OCI-M2 (cell line): ENCODE measurements around the gene SPTBN2.

Source experiments
- DNase-seq: peaks from one replicate; lab custom pipeline; 2025; ENCODE audit not compliant: unreplicated experiment; lab: John Stamatoyannopoulos, UW

SPTBN2 gene

DNA sequence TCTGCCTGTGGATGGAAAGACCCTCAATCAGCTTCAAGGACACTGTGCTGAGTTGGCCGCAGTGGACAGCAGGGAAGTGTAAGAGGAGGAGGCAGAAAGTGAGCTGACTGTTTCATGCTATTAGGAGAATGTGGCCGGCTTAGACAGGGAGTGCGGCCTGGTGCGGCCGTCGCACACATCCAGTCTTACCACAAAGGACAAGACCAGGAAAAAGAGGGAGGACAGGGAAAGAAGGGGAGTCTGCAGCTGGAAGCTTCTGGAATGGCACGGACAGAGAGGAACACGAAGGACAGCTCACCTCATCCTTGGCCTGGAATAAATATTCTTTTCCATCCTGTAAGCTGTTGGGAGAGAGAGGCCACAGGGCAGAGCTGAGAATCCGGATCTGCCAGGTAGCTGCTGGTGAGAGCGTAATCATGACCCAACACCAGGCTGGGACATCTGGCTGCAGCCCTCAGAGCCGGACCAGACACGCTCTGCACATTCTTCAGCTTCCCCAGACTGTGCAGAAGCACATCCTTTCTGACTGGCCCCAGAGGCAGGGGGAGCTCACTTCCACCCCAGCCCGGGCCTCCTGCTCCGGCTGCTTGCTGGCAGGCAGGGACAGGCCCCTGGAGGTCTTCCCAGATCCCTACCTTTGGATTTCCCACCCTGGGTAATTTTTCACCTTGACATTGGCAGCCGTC is 42.8 kb downstream of the SPTBN2 start:
- no peak for DNase-seq

DNA sequence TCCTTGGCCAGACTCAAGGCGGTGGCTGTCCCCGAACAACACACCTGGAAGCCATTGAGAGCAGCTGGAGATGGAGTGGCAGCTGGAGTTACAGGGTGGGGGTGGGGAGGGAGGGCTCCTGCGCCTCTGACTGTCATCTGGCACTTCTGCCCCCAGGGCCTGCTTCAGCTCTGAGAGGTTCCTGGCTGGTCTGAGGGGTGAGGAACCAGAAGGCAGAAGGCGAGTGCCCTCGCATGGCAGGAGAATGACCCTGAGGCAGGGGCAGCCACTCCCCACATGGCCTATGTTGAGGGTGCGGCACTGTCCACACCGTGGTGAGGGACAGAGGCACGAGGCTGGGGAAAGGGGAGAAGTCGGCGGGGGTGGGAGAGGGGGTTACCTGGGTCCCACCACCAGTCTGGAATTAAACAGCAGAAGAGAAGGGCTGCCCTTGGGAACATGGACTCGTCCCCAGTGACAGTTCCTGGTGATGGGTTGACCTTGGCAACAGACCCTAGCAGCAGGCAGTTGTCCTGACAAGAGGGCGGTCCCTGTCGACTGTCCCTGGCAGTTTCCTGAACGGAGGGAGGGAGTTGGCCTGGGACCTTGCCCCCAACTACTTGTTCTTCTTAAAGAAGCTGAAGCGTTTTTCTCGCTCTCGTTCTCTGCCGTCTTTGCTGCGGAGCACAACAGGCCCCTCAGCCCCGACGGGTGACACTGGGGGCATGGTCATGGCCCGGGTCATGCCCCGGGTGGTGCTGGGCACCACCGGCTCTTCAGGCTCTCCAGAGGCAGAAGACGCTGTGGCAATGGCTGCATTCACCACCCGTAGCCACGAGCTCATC is 43.5 kb downstream of the SPTBN2 start:
- DNase-seq: no peak

DNA sequence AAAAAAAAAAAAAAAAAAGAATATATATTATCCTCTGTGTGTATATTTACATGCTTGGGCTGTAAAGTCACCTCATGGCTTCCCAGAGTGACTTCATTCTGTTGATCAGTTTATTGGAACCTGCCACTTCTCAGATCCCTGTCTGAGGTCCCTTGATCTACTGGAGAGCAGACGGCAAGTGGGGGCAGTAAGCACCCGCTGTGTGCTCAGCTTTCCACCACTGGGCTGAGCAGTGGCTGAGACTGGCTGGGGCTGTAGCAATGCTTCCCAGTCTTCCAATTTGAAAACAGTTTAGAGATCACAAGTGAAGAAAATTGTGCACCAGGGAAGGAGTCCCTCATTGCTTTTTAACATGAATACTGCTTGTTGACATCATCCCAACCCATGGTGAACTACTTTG is 44.4 kb downstream of the SPTBN2 start:
- DNase-seq: no peak

DNA sequence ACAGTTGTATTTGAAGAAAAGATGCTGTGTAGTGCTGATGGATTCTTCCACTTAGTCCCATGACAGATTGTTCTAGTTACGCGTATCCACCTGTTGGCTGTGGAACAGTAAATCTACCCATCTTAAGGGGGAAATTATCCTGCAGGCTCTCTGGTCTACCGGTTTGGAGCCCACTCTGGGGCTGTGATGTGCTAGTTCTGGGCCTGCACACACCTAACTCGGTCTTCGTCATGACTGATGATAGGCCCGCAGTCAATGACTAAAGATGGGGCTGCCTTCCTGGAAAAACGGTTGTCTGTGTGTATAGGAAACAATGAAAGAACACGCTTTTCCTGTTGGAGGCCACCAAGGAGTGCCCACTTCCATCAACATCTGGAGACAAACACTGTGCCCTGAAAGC is 45.1 kb downstream of the SPTBN2 start:
- no peak for DNase-seq

DNA sequence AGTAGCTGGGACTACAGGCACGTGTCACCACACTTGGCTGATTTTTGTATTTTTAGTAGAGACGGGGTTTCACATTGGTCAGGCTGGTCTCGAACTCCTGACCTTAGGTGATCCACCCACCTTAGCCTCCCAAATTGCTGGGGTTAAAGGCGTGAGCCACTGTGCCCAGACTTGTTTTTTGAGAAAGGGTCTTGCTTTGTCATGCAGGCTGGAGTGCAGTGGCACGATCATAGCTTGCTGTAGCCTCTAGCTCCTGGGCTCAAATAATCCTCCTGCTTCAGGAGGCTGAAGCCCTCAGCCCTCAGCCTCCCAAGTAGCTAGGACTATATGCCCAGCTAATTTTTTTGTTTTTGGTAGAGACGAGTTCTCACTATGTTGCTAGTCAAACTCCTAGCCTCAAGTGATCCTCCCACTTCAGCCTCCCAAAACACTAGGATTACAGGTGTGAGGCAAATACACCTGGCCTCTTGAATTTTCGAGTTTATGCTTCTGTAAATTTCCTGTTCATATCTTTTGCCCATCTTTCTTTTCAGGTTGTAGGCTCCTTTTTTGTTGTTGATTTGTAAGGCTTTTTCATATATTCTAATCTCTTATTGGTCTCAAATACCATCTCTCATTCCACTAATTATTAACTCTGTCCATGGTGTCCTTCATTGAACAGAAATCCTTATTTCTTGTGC is 47.9 kb downstream of the SPTBN2 start:
- DNase-seq: no peak

DNA sequence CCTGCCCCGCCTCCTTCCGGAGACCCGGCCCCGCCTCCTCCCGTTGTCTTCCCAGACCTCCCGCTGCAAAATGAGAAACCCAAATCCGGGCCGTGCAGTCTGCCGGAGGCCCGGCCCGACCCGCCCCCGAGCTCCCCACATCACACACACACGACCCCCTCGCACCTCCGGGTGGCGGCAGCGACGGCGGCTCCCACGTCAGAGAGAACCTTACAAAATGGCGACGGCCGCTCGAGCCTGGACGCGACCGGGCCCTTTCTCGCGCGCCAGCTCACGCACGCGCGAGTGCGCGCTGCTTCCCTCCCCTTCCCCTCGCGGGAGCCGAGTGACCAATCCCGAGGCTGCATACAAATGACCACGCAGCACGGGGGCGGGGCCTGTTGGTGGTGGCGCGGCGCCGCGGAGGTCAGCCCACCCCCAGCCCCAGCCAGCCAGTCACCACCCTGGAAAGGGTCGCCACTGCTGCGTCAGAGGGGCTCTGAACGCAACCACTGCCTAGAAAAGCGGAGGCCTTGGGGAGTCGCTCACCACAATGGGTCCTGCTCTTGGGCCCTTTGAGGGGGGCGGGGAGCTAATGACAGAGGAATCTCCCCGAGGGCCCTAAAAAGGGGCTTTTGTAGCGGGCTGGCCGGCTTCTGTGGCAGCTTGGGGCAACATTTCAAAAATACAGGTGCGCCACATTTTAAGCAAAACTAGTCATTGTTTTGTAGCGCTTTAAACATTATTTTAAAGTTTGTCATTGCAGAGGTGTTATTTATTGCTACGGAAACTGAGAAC is 51.2 kb downstream of the SPTBN2 start, which contains the start of gene RBM4B:
TSS of gene RBM4B (minus strand) at position 289 of the 777 bp plus-strand sequence. CDS start 808 bp downstream, outside the sequence.
- DNase-seq: peak; percentile 48

DNA sequence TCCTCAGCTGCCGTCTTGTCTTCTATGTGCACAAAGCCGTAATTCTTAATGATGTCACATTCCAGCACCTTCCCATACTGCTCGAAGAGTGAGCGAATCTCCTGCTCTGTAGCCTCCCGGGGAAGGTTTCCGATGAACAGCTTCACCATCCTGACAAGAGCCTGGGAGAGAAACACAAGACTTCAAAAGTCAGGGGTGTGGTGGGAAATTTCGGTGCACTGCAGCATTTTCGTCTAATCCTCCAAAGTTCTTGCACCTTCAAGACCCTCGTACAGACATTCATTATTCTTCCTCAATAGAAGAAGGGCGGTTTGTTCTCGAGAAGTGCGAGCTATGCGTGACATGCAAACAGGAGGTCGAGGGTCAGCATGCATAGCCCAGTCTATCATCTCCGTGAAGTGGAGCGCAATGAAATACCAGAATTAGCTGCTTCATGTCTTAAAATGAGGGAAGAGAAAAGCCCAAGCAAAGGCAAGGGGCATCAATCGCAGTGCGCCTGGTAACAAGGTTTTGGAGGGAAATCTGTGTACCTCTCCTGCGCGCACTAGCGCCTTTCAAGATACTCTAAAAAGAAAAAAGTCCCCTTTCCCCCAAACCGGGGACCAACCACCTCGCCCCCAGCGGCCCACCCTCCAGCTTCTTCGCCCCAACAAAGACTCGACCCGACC is 52.0 kb downstream of the SPTBN2 start:
- DNase-seq: no peak

DNA sequence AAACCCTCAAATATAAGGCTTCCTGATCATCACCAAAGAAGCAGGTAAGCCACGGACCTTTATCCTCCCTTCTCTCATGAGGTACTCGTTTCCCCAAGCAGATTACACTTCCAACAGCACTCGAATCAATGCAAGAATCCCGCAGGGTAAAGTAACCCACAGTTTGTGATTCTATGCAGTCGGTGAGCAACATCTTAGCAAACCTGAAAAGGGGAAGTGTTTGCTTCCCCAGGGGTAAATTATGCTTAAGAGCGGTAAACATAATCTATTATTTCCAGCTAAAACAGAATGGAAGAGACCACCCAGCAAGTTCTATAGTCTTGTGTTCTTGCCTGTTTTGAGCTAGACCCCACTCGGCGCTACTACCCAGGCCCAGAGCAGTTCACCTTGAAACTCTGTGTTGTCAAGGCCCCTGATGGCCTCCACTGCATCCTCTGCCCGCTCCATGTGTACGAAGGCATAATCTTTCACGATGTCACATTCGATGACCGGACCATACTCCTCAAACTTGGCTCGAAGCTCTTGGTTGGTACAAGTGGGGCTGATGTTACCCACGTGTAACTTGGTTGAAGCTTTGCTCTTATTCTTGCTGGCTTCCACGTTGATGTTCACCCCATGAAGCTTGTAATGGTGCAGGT is 52.6 kb downstream of the SPTBN2 start:
- no peak for DNase-seq

DNA sequence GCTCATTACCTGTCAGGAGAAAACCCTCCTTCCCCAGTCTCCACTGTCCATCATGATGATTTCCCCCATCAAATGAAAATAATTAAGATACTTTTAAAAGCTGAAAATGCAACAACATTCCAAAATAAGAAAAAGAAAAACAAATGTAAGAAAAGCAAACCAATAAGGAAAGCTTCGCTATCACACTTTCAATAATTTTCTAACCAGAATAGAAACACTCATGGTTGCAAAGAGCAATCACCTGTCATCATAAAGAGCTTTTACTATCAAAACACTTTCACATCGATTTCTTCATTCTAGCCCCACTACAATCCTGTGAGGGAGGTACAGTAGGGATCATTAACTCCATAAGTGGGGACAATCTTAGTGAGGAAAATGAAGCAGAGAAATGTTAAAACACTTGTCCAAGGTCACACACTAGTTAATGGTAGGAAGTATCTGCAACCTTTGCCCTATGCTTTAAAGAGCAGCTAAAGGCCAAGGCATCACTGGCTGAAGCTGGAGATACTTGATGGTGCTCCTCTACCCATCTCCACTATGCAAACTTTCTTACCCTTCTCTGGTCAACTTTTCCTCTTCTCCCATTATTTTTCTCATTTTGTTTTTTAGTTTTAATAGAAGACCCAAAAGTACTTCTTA is 53.9 kb downstream of the SPTBN2 start:
- DNase-seq: no peak

DNA sequence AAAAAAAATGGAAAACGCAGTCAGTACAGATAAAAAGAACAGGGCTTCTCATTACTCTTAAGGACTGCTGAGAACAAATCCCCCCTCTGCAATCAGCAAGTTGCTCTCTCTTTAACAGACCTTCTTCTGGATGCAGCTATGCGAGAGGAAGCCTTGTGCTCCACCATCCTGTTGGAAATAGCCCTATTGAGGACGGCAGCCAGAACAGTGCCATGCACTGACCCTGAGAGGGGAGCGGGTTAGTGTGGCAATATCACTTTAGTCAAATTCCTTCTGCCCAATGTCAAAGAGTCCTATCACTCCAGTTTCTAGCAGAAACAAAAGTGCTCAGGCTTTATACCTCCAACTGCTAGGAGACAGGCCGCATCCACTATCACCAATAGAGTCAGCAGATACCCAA is 58.2 kb downstream of the SPTBN2 start:
- no peak for DNase-seq

DNA sequence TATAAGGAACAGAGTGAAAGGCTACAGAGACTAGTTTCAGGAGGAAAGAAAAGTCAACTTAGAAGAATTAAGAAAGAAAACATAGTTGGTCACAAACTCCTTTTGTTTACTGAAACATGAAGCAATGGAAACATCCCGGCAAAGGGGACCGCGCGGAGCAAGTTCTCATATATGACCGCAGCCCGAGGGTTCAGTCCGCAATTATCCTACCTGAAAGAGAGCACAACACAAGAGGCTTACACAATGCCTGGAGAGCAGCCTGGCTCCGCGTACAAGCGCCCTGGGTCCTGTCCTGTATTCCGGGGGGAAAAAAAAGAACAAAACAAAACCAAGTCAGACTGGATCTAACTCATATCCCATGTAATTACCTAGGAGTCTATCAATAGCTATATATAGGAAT is 63.6 kb downstream of the SPTBN2 start:
- DNase-seq: no peak

DNA sequence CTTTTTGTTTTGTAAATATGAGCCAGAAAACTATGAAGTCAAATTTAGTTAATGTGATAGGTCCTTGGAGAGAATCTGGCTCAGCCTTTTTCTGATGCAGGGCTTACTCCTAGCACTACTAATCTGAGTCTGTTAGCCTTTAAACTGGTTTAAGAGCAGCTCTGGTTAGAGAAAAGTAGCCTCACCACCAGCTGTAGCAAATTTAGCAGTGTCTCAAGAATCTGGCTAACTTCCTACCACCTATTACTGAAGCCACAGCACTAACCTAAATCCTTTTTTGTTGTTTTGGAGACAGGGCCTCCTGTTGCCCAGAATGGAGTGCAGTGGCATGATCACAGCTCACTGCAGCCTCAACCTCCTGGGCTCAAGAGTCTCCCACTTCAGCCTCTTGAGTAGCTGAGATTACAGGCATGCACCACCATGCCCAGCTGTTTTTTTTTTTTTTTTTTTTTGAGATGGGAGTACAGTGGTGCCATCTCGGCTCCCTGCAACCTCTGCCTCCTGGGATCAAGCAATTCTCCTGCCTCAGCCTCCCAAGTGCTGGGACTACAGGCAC is 65.2 kb downstream of the SPTBN2 start:
- no peak for DNase-seq

DNA sequence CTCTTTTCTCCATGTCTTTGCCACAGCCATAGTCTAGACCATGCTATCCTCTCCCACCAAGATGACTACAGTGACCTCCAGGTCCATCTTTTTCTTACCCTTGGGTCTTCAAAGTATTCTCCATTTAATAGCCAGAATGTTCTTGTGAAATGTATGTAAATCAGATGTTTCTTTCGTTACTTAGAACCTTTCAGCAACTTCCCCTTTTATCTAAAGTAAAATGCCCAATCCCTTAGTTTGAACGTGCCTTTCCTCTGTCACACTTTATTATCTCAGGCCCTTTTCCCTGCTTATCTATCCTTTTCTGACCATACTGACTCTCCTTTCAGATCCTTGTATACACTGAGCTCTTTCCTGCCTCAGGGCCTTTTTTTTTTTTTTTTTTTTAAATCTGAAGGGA is 69.3 kb downstream of the SPTBN2 start:
- no peak for DNase-seq

DNA sequence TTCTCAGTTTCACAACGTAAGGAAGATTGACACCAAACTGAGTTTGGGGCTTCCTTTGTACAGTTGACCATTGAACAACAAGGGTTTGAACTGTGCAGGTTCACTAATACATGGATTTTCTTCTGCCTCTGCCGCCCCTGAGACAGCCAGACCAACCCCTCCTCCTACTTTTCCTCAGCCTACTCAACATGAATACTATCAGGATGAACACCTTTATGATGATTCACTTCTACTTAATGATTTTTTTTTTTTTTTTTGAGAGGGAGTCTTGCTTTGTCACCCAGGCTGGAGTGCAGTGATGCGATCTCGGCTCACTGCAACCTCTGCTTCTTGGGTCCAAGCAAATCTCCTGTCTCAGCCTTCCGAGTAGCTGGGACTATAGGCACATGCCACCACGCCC is 75.9 kb downstream of the SPTBN2 start:
- DNase-seq: no peak

DNA sequence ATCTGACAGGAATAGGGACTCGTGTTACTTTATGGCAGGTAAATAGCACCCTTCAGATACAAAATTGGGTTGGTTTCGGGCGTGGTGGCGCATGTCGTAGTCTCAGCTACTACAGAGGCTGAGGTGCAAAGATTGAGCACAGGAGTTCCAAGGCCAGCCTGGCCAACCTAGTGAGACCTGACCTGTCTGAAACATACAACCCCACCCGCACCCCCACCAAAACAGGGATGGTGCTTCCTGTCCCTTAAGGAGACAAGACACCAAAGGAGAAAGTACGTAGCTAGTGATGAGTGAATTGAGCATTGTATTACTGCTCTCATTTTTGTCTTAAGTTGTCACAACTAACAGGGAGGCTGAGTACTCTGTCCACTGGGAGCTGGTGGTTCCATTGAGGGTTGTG is 76.4 kb downstream of the SPTBN2 start:
- no peak for DNase-seq

DNA sequence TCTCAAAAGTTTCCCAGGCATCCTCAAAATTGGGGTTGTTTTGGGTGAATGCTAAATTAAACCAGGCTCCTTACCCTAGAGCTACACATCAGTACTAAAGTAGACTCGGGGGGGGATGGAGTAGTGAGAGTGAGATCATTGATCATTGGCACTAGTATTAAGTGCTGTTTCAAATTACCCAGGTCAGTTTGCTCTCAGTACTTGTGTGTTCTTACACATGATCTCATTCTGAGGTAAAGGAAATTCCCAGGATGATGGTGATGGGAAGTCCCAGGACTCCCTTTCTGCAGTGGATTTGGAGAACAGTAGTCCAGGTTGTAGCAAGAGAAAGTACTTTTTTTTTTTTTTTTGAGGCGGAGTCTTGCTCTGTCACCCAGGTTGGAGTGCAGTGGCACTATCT is 78.0 kb downstream of the SPTBN2 start:
- DNase-seq: no peak

DNA sequence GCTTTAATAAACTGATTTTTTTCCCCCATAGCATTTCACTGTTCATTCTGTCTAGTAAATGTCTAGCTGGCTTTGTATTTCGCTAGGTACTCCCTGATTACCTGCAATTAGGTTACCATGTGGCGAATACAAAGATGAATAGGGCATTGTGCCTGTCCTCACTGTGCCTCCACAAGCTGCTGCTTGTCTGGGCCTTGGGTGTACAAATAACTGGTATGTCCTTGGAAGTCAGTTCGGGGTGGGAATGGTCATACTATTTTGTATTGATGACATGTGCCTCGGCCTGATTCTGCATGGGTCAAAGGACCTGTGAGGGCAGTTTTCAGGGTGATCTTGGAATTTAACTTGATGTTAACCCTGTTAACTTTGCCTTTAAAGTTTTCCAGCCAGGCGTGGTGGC is 79.1 kb downstream of the SPTBN2 start:
- DNase-seq: no peak

DNA sequence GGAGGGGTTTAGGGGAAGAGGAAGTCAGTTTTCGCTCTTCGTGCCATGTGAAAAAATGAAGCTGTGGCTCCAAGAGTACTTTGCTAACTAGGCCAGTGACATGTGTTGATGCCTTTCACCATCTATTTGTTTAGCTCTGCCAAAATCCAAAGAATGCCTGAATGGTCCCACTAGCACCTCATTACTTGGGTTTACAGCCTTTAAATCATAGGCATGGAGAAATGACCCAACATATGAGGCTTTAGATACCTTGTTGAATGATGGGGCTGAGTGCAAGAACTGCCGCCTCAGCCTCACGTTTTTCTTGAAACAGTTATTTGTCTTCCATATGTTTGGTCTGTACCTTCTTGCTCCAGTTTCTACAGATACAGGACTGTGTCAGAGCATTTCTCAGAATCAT is 82.2 kb downstream of the SPTBN2 start:
- DNase-seq: no peak

DNA sequence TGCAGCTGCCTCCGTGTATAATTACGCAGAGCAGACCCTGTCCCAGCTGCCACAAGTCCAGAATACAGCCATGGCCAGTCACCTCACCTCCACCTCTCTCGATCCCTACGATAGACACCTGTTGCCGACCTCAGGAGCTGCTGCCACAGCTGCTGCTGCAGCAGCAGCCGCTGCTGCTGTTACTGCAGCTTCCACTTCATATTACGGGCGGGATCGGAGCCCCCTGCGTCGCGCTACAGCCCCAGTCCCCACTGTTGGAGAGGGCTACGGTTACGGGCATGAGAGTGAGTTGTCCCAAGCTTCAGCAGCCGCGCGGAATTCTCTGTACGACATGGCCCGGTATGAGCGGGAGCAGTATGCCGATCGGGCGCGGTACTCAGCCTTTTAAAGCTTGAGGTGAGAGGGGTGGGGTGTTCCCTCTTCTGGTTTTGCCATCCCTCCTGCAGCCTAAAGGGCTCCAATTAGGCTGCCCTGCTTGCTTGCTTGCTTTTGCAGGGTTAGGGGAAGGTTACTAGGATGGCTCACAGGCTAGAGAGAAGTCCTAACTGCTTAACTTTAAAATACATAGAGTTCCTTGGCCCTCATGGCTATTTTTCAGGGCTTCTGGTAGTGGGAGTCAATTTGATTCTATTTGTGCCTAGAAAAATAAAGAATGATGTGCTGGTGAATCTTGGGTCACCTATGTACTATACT is 85.1 kb downstream of the SPTBN2 start:
- DNase-seq: no peak
